Measurements from ENCODE around the gene TMEM138.

DNA sequence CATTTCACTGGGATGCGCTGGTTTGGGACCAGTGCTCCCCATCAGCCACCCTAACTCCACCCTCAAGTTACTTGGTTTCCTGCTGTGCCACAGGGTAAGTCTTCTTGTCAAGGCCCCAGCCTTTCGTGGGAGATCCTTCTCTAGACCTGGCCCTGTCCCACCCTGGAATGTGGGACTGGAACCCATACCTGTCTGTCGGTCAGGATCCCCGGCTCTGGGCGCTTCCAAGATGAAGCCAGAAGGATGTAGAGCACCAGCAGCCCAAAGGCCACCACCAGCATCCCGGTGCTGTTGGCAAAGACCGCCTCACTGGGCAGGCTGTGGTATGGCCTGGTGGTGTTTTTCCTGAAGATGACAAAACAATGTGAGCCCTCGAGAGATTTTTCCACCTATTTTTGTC lies 11.4 kb upstream of the TMEM138 start:
- TF ChIP-seq, protein P1, sequence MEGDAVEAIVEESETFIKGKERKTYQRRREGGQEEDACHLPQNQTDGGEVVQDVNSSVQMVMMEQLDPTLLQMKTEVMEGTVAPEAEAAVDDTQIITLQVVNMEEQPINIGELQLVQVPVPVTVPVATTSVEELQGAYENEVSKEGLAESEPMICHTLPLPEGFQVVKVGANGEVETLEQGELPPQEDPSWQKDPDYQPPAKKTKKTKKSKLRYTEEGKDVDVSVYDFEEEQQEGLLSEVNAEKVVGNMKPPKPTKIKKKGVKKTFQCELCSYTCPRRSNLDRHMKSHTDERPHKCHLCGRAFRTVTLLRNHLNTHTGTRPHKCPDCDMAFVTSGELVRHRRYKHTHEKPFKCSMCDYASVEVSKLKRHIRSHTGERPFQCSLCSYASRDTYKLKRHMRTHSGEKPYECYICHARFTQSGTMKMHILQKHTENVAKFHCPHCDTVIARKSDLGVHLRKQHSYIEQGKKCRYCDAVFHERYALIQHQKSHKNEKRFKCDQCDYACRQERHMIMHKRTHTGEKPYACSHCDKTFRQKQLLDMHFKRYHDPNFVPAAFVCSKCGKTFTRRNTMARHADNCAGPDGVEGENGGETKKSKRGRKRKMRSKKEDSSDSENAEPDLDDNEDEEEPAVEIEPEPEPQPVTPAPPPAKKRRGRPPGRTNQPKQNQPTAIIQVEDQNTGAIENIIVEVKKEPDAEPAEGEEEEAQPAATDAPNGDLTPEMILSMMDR (IDR thresholded peaks at IDR 0.05; ENCODE audit: low read depth, low read length, poor library complexity, severe bottlenecking), result no peak
- no peak for TF ChIP-seq EZH2phosphoT487 (IDR thresholded peaks at IDR 0.05; ENCODE audit: borderline replicate concordance, low read length)
